GM12873 (cell line): ENCODE results near the gene TMTC2.

Experiments used
- CTCF ChIP-seq: IDR thresholded peaks from 2 replicates; pipeline ENCODE4 v1.5.1; 2012; ENCODE audit warnings: low read depth, mild to moderate bottlenecking, moderate library complexity, low read length, control low read depth; ENCODE audit not compliant: insufficient read depth; ENCODE audit errors: missing control alignments

Gene TMTC2

GRCh38 chr12:82686168-82687020, at the start of gene TMTC2:
Gene TMTC2 (plus strand): TSS chr12:82686906.
- TF ChIP-seq CTCF = no peak

- TF ChIP-seq CTCF = no peak
Observed at GRCh38 chr12:82638324-82638723, 48.4 kb upstream of the TMTC2 start.

GRCh38 chr12:82644896-82645295, 41.8 kb upstream of the TMTC2 start:
- TF ChIP-seq CTCF = no peak

GRCh38 chr12:82645414-82645813, 41.3 kb upstream of the TMTC2 start:
- TF ChIP-seq CTCF = no peak

GRCh38 chr12:82647853-82648252, 38.9 kb upstream of the TMTC2 start:
- TF ChIP-seq CTCF = no peak

- no peak for TF ChIP-seq CTCF
Observed at GRCh38 chr12:82648259-82648909, 38.3 kb upstream of the TMTC2 start.

- TF ChIP-seq CTCF = no peak
Observed at GRCh38 chr12:82650627-82651337, 35.9 kb upstream of the TMTC2 start.
